Common myeloid progenitor, CD34-positive (primary cell): Measurements from ENCODE around the gene TMEM156.

ENCODE experiments used
- CTCF ChIA-PET: fragments of 350-600 bp; sonication (Branson Sonifier 250); formaldehyde crosslinking; loops from one replicate; lab custom pipeline; 2021; ENCODE audit warnings: antibody characterized with exemption; lab: Charles Lee
- POLR2A ChIA-PET: fragments of 350-600 bp; sonication (Branson Sonifier 250); formaldehyde crosslinking; loops from one replicate; lab custom pipeline; 2021; ENCODE audit warnings: antibody characterized with exemption; lab: Charles Lee
- DNase-seq, 3 donors: peaks; one replicate each; pipeline versions ENCODE4 v3.0.0 to v3.0.0-alpha.2; 2013
- H3K27ac ChIP-seq, 2 experiments: 1 replicate in 1 of 2; 2 replicates in 1 of 2; pipeline ENCODE4 v1.7.0; 2013; ENCODE audit warnings: inconsistent platforms in 2 of 2, low read length in 2 of 2, mild to moderate bottlenecking in 2 of 2, low read depth in 1 of 2, moderate library complexity in 1 of 2; ENCODE audit not compliant: severe bottlenecking in 2 of 2, insufficient read depth in 1 of 2, poor library complexity in 1 of 2
- H3K27me3 ChIP-seq, 5 experiments: replicated peaks in 2 of 5; 1 replicate in 3 of 5; 2 replicates in 2 of 5; pipeline versions ENCODE4 v1.6.1 to v1.7.0; 2013; ENCODE audit warnings: low read length in 4 of 5, mild to moderate bottlenecking in 2 of 5, moderate library complexity in 2 of 5, inconsistent platforms in 1 of 5; ENCODE audit not compliant: insufficient read depth in 5 of 5, control insufficient read depth in 4 of 5
- H3K36me3 ChIP-seq, 4 experiments: 1 replicate in 2 of 4; 2 replicates in 2 of 4; pipeline versions ENCODE4 v1.6.1 to v1.7.0; 2013; ENCODE audit warnings: low read length in 3 of 4, control low read depth in 1 of 4, mild to moderate bottlenecking in 1 of 4; ENCODE audit not compliant: control insufficient read depth in 4 of 4, insufficient read depth in 4 of 4
- H3K4me1 ChIP-seq, 4 experiments: 1 replicate in 3 of 4; 2 replicates in 1 of 4; pipeline versions ENCODE4 v1.6.1 to v1.7.1; 2013; ENCODE audit warnings: low read length in 3 of 4, mild to moderate bottlenecking in 3 of 4, control low read depth in 1 of 4, inconsistent platforms in 1 of 4, moderate library complexity in 1 of 4; ENCODE audit not compliant: control insufficient read depth in 4 of 4, insufficient read depth in 4 of 4; ENCODE audit errors: control extremely low read depth in 1 of 4
- H3K4me3 ChIP-seq, 7 experiments: 1 replicate in 4 of 7; 2 replicates in 3 of 7; pipeline versions ENCODE4 v1.5.1 to v1.7.0; 2013; ENCODE audit warnings: mild to moderate bottlenecking in 7 of 7, low read length in 6 of 7, moderate library complexity in 6 of 7, inconsistent platforms in 2 of 7, low read depth in 2 of 7, control low read depth in 1 of 7; ENCODE audit not compliant: insufficient read depth in 4 of 7, control insufficient read depth in 1 of 7; ENCODE audit errors: extremely low read depth in 1 of 7
- H3K9me3 ChIP-seq, 5 experiments: 1 replicate in 4 of 5; 2 replicates in 1 of 5; pipeline versions ENCODE4 v1.6.1 to v1.7.1; 2013; ENCODE audit warnings: low read length in 4 of 5, mild to moderate bottlenecking in 2 of 5, inconsistent platforms in 1 of 5, low read depth in 1 of 5, moderate library complexity in 1 of 5; ENCODE audit not compliant: control insufficient read depth in 4 of 5, insufficient read depth in 2 of 5; ENCODE audit errors: control extremely low read depth in 1 of 5
- WGBS: methylation state at CpG from one replicate; pipeline ENCODE4 v1.1.5; 2013; ENCODE audit not compliant: insufficient coverage; 5-methylcytosine and 5-hydroxymethylcytosine counted together

TMEM156 gene

DNA sequence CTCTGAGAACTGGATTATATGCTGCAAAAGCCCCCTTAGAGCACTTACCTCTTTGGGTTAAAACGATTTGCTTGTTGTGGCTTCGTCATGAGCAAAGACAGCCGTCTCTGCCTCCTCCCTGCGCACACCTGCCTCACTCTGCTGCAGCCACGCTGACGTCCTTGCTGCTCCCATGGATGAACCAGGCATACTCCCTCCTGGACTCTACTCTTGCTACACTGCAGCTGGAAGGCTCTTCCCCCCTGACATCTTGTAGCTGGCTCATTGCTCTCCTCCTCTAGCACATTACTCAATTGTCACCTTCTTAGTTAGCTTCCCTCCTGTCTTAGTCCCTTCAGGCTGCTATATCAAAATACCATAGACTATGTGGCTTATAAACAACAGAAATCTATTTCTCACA is 105.3 kb downstream of the TMEM156 start:
- over 99% methylated on average over 6 of the region's 6 CpGs for WGBS
- CTCF ChIA-PET = interaction anchor here (0.5 to 1.3 kb wide), 4 partner anchors 23 to 855 kb away, joined by 3 to 4 read pairs (median 3); no protein-coding TSS in a partner anchor

GRCh38 chr4:38925492-38926413 is 106.5 kb downstream of the TMEM156 start:
- no peak overlapping the region for H3K27ac ChIP-seq
- H3K4me1 ChIP-seq = peaks cover 0 to 3% (median under 1%) of the 10 kb centered on the region in 4 experiments
- H3K27me3 ChIP-seq = no peaks in the 10 kb centered on the region
- 100% methylated on average over 1 of the region's 3 CpGs for WGBS
- no peaks in the 10 kb centered on the region for H3K9me3 ChIP-seq
- no peak for DNase-seq
- POLR2A ChIA-PET = no interaction called here
- H3K4me3 ChIP-seq = no peak overlapping the region
- H3K36me3 ChIP-seq = no peaks in the 10 kb centered on the region
- CTCF ChIA-PET = interaction anchor here (0.5 to 1.3 kb wide), 6 partner anchors 15 to 854 kb away, joined by 3 to 4 read pairs (median 3); no protein-coding TSS in a partner anchor

More for the DNA sequence above, 105.3 kb downstream of the TMEM156 start:
- POLR2A ChIA-PET = no interaction called here
- Histone ChIP-seq H3K27me3 (no peaks in the 10 kb centered on the region), H3K27ac (no peak overlapping the region), H3K9me3 (no peaks in the 10 kb centered on the region), H3K4me1 (no peaks in the 10 kb centered on the region), H3K36me3 (peaks cover 0 to 2% (median 0%) of the 10 kb centered on the region in 4 experiments), H3K4me3 (no peak overlapping the region)
- DNase-seq = no peak

- Histone ChIP-seq H3K27me3 (no peaks in the 10 kb centered on the region), H3K36me3 (no peaks in the 10 kb centered on the region), H3K4me3 (no peak overlapping the region), H3K9me3 (no peaks in the 10 kb centered on the region), H3K27ac (no peak overlapping the region), H3K4me1 (peaks cover 0 to 9% (median 4%) of the 10 kb centered on the region in 4 experiments)
- POLR2A ChIA-PET = no interaction called here
- WGBS = 100% methylated on average over 4 of the region's 5 CpGs
- CTCF ChIA-PET = interaction anchor here (1.0 kb wide), 1 partner anchor 1034 kb away, joined by 4 read pairs; the partner anchor contains the start of gene TBC1D1
- no peak for DNase-seq
These were observed 107.9 kb downstream of the TMEM156 start for GRCh38 chr4:38924353-38924752.

GRCh38 chr4:38923746-38924145 is 108.5 kb downstream of the TMEM156 start:
- Histone ChIP-seq H3K4me1 (peaks cover 0 to 9% (median 4%) of the 10 kb centered on the region in 4 experiments), H3K9me3 (no peaks in the 10 kb centered on the region), H3K4me3 (no peak overlapping the region), H3K36me3 (no peaks in the 10 kb centered on the region), H3K27me3 (no peaks in the 10 kb centered on the region), H3K27ac (no peak overlapping the region)
- ChIA-PET POLR2A (no interaction called here), CTCF (interaction anchor here (1.0 kb wide), 1 partner anchor 1033 kb away, joined by 4 read pairs; the partner anchor contains the start of gene TBC1D1)
- DNase-seq = no peak
- WGBS = no CpG with 5 or more reads among the region's 2 CpGs

DNA sequence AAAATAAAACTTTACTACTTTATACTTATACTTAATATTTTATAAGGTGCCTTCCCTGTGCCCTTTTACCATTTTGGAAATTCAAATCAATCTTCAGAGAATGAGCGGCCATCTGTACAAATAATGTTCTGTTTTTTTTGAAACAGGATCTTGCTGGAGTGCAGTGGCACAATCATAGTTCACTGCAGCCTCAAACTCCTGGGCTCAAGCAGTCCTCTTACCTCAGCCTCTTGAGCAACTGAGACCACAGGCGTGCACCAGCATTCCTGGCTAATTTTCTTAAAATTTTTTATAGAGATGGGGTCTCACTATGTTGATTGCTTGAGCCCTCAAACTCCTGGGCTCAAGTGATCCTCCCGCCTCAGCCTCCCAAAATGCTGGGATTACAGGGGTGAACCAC is 111.1 kb downstream of the TMEM156 start:
- no peak for DNase-seq
- Histone ChIP-seq H3K4me3 (no peak overlapping the region), H3K4me1 (peaks cover 0 to 9% (median 4%) of the 10 kb centered on the region in 4 experiments), H3K27me3 (no peaks in the 10 kb centered on the region), H3K27ac (no peak overlapping the region), H3K9me3 (no peaks in the 10 kb centered on the region), H3K36me3 (no peaks in the 10 kb centered on the region)
- WGBS = 94% methylated on average over 2 of the region's 3 CpGs
- ChIA-PET POLR2A (no interaction called here), CTCF (no interaction called here)

GRCh38 chr4:38920677-38921076 is 111.5 kb downstream of the TMEM156 start:
- ChIA-PET POLR2A (no interaction called here), CTCF (no interaction called here)
- H3K27me3 ChIP-seq = no peaks in the 10 kb centered on the region
- no peaks in the 10 kb centered on the region for H3K9me3 ChIP-seq
- no peaks in the 10 kb centered on the region for H3K36me3 ChIP-seq
- no peak overlapping the region for H3K27ac ChIP-seq
- H3K4me3 ChIP-seq = peak overlapping the region in 1 of 7 experiments; percentile 19
- peaks cover 0 to 9% (median 4%) of the 10 kb centered on the region in 4 experiments for H3K4me1 ChIP-seq
- 8% methylated on average over 5 of the region's 6 CpGs for WGBS
- peak in 2 of 3 donors; percentile 25 to 27 for DNase-seq

- Histone ChIP-seq H3K4me3 (no peak overlapping the region), H3K27ac (no peak overlapping the region), H3K4me1 (peaks cover 0 to 10% (median 4%) of the 10 kb centered on the region in 4 experiments), H3K9me3 (no peaks in the 10 kb centered on the region), H3K27me3 (no peaks in the 10 kb centered on the region), H3K36me3 (no peaks in the 10 kb centered on the region)
- DNase-seq = no peak
- 94% methylated on average over 2 of the region's 2 CpGs for WGBS
- ChIA-PET POLR2A (interaction anchor here (0.6 to 0.7 kb wide), 2 partner anchors 28 to 59 kb away, joined by 3 to 5 read pairs; no protein-coding TSS in a partner anchor), CTCF (no interaction called here)
These were observed 112.0 kb downstream of the TMEM156 start for GRCh38 chr4:38920186-38920585.
